GM19455 (cell line): ENCODE data around the gene MFAP1.
A peak's percentile ranks its signal among the peaks of the same experiment; 100 is the strongest.
"Not testable (repeated sequence)": the region's sequence is repeated elsewhere in the genome, so short reads cannot be mapped to it uniquely, and the experiment has no call there.

Experiments used
- ATAC-seq: cut with Tn5 transposase; IDR thresholded peaks from one replicate; pipeline ENCODE4 v1.9.1; 2021; ENCODE audit not compliant: unreplicated experiment

Gene MFAP1, protein sequence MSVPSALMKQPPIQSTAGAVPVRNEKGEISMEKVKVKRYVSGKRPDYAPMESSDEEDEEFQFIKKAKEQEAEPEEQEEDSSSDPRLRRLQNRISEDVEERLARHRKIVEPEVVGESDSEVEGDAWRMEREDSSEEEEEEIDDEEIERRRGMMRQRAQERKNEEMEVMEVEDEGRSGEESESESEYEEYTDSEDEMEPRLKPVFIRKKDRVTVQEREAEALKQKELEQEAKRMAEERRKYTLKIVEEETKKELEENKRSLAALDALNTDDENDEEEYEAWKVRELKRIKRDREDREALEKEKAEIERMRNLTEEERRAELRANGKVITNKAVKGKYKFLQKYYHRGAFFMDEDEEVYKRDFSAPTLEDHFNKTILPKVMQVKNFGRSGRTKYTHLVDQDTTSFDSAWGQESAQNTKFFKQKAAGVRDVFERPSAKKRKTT

DNA sequence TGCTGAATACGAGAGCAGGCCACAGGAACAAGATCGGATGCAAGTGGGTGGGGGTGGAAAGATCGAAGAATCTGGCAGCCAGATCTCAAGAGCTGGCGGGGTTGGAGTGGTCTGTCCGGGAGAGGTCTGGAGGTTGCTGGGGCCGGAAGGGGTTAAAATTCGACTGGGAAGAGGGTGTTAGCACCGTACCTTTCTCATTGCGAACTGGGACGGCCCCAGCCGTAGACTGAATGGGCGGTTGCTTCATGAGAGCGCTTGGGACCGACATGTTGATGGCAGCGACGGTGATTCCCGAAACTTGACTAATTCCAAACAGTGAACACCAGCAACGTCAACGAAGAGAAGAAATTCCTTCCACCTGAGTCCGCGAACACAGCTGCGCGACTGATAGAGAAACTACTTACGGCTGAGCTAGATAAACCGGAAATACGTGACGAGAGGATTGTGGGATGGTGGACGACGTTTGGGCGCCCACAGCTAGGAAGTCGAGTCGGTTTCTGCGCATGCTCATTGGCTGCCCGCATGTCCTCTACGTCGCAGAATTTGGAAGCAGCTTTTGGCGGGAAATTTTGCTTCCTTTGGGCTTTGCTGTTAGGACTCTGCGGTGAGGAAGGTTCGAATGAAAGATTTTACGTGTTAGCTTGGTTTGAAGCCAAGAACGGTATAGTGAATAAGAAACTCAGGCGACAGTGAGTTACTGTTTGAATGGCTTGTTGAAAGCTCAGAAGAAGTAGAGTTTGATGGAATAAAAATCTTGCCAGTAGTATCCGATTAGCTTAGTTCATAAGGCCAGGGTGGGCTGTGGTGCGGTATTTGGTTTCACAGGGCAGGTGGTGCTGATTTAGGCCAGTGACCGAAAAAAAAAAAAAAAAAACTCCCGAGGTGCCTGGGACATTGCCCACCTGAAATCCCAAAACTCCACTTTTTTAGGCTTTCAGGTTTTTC lies at the start of gene MFAP1:
MFAP1 (minus strand) TSS at position 389 of the 945 bp plus-strand sequence; CDS start at position 268, 121 bp downstream.
- peak; percentile 67 for ATAC-seq

DNA sequence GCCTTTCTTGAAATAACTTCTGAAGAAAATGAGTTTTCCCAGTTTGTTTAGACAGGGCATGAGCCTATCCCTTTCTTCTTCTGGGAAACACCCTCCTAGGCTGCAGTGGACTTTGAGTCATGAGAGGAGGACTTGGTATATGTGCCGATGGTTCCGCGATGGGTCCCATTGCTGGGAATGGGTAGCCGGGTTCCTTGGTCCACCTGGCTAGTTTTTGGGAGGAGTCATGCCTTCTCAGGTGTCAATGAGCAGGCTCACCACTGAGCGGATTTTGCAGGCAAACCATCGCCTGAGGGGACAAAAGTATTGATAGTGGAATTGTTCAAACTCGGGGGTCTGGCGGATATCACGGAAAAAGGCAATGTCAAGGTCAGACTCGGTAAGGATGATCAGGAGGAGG lies 49.2 kb upstream of the MFAP1 start:
- no peak for ATAC-seq

DNA sequence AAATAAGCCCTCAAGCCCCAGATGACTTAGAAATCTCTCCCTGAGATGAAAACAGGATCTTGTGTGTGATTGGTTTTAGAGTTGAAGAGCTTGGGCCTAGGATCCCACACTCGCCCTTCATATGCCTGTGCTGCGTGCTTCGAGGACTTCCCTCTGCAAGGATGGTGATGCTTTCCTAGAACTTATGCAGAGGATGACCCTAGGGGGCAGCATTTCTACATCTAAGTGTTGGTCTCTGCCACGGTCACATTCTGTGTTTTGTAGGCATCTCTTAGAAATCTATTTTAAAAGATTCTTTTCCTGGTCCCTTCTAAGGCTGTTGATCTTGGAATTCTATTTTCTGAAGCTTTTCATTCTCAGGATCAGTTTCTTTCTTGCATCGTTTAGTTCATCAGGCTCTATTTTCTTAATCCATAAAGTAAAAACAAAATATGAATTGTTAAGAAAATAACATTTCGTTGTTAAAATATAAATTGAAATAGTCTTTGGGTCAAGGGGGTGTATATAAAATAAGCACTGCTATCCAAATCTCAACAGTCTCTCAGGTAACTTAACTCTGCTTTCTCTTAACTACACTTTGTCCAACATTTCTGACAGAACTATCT lies 48.0 kb upstream of the MFAP1 start:
- ATAC-seq: no peak

DNA sequence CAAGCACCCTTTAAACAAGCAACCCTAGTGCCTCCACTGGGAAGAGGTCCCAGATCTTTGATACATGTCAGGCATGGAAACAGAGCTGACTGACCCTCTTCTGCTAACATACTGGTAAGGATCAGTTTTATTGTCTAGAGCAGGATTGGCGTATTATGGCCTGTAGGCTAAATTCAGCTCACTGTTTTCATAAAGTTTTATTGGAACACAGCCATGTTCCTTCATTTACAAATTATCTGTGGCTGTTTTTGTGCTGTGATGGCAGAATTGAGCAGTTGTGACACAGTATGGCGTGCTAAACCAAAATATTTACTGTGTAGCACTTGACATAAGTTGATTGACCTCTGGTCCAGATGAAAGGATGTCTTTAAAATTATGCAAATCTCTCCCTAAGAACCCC lies 47.3 kb upstream of the MFAP1 start:
- ATAC-seq: no peak

DNA sequence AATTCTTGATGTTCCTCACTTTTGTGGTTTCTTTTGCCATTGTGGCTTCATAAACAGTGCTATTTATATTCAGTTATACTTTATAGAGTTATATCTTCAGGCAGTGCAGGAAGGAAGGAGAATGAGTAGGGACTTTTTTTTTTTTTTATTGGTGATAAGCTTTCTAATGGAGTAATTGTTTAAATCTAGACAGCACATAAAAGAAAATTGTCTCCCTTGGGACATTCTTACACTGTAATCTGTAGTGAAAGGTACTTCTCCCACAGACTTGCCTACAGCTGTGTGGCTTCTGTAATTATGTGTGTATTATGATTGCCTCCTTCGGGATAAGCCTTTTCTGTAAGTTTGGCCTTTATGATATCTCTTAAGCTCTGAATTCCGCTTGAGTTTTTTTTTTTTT lies 43.9 kb upstream of the MFAP1 start:
- no peak for ATAC-seq

DNA sequence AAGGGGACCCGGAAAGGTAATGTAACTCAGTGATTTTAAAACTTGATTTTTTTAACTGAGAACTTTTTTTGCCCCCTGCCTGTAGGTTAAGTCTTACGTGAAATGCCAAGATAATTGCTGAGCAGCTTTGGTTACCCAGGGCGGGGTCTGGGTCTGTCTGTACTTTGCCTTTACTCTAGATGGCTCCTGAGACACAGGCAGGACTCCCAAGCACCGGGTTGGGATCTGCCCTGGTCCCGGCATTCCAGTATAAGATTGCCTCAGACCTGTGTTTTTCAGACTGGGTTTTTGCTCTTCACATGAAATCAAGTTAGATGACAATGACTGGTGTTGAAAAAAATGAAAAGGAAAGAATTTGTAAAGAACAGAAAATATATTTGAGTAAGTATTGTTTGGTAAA lies 42.6 kb upstream of the MFAP1 start:
- no peak for ATAC-seq

DNA sequence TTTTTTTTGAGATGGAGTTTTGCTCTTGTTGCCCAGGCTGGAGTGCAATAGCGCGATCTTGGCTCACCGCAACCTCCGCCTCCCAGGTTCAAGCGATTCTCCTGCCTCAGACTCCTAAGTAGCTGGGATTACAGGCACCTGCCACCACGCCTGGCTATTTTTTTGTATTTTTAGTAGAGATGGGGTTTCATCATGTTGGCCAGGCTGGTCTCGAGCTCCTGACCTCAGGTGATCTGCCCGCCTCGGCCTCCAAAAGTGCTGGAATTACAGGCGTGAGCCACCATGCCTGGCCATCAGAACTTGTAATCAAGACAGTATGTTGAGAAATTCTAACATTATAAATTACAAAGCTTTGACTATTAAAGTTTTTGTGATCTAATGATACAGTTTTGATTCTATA lies 42.1 kb upstream of the MFAP1 start:
- not testable (repeated sequence) for ATAC-seq

DNA sequence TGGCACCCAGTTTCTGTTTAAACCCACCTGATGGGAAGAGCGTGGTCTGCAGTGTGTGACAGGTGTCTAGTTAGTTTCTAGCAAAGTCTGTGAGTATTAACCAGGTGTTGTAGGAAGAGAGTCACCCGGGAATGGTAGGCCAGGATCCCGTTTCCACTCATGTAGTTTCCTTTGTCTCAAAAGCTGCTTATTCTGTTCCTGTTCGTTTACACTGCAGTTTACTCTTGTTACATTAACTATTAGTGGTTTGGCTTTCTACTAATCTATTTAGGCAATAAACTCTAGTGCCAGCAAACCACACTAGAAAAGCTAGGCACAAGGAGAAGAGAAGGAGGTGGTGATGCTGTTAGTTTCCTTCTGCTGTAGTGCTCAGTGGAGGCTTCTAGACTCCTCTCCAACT lies 35.1 kb upstream of the MFAP1 start:
- ATAC-seq: no peak

DNA sequence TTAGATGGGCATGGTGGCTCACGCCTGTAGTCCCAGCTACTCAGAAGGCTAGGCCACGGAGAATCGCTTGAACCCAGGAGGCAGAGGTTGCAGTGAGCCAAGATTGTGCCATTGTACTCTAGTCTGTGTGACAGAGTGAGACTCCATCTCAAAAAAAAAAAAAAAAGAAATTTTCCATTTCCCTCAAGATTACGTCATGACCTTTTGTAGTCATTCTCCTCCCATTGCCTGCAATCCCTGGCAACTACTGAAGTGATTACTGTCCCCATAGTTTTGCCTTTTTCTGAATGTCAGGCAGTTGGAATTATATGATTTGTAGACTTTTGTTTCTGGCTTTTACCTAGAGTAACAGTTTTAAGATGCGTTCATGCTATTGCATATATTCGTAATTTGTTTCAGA lies 30.3 kb upstream of the MFAP1 start:
- ATAC-seq: no peak

DNA sequence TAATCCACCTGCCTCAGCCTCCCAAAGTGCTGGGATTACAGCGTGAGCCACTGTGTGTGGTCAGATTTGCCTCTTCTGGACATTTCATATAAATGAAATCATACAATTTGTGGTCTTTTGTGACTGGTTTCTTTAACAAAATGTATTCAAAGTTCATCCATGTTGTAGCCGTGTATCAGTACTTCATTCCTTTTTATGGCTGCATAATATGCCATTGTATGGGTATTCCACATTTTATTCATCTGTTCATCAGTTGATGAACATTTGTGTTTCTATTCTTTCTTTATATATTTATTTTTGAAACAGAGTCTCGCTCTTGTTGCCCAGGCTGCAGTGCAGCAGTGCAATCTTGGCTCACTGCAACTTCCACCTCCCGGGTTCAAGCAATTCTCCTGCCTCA lies 28.1 kb upstream of the MFAP1 start:
- no peak for ATAC-seq

DNA sequence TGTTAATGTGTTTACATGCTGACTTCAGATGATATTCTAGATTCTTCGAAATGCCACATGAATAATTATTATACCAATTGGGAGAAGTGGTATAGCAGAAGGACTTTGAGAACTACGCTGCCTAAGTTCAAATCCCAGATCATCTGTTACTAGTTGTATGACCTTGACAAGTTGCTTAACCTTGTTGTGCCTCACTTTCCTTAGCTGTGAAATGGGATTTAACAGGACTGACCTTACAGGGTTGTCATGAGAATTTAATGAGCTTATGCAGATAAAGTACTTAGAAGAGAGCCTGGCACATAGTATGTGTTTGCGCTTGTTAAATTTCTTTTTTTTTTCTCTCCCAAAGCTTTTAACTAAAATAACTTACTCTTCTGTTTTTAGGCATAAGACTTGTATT lies 26.8 kb upstream of the MFAP1 start:
- no peak for ATAC-seq

DNA sequence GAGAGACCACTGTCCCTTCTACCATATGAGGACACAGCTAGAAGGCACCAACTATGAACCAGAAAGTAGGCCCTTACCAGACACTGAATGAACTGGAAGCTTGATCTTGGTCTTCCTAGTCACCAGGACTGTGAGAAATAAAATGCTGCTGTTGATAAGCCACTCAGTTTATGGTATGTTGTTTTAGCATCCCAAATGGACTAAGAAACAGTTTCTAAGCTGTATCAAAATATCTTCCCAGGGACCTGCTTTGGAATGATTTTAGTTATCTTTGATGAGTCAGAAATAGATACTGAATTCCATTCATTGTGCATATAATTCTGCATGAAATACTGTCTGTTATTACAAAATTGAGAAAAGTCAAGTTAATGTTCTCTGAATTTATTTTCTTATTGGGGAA lies 20.9 kb upstream of the MFAP1 start:
- no peak for ATAC-seq

DNA sequence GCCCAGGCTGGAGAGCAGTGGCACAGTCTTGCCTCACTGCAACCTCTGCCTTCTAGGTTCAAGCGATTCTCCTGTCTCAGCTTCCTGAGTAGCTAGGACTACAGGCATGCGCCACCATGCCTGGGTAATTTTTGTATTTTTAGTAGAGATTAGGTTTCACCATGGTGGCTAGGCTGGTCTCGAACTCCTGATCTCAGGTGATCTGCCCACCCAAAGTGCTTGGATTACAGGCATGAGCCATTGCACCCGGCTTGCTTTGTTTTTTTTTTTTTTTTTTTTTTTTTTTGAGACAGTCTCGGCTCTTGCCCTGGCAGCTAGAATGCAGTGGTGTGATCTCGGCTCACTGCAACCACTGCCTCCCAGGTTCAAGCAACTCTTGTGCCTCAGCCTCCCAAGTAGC lies 8.0 kb upstream of the MFAP1 start:
- not testable (repeated sequence) for ATAC-seq

DNA sequence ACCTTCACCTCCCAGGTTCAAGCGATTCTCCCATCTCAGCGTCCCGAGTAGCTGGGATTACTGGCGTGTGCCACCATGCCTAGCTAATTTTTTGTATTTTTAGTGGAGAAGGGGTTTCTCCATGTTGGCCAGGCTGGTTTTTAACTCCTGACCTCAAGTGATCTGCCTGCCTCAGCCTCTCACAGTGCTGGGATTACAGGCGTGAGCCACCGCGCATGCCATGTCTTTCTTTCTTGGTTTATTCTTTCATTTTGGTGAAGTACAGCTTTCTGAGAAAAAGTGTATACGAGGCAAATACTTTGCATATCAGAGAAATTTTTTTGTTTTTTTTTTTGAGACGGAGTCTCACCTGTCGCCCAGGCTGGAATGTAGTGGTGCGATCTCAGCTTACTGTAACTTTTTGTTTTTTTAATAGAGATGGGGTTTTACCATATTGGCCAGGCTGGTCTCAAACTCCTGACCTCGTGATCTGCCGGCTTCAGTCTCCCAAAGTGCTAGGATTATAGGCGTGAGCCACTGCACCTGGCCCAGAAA lies 7.1 kb upstream of the MFAP1 start:
- ATAC-seq: not testable (repeated sequence)

DNA sequence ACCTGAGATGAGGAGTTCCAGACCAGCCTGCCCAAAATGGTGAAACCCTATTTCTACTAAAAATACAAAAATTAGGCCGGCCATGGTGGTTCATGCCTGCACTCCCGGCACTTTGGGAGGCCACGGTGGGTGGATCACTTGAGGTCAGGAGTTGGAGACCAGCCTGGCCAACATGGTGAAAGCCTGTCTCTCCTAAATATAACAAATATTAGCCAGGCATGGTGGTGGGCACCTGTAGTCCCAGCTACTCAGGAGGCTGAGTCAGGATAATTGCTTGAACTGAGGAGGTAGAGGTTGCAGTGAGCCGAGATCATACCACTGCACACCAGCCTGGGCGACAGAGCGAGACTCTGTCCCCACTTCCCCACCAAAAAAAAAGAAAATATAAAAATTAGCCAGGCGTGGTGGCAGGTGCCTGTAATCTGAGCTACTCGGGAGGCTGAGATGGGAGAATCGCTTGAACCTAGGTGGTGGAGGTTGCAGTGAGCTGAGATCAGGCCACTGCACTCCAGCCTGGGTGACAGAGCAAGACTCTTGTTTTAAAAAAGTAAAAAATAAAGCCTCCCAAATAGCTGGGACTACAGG lies 6.3 kb upstream of the MFAP1 start:
- not testable (repeated sequence) for ATAC-seq

DNA sequence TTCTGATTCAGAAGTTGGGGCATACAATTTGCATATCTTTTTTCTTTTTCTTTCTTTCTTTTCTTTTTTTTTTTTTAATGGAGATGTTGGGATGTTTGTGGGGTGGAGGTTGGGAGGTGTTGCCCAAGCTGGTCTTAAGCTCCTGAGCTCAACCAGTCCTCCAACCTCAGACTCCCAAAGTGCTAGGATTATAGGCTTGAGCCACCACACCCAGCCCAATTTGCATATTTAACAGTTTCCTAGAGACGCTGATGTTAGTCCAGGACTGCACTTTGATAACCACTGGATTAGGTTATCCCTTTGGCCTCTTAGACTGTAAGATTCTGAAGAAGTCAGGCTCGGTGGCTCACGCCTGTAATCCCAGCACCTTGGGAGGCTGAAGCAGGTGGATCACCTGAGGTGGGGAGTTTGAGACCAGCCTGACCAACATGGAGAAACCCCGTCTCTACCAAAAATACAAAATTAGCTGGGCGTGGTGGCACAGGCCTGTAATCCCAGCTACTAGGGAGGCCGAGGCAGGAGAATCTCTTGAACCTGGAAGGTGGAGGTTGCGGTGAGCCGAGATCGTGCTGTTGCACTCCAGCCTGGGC lies 5.6 kb upstream of the MFAP1 start:
- ATAC-seq: not testable (repeated sequence)

DNA sequence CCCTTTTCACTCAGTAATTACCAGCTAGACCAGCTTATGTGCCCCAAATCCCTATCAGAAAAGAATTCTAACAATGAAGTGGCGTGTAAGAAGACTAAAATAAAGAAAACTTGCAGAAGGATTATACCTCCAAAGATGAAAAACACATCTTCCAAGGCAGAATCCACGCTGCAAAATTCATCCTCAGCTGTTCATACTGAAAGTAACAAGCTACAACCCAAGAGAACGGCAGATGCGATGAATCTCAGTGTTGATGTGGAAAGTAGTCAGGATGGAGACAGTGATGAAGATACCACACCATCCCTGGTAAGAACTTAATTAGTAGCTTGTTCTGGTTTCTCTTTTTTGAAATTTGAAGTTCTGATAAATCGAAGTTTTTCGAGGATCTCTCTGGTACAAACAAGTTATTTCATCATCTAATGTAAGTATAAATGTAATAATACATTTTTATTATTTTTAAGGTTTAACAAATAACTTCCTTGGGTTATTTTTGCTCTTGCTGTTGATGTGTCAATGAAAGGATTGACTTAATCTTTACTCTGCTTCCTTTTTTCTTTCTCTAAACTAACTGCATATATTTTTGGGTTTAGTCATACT lies 3.7 kb upstream of the MFAP1 start:
- no peak for ATAC-seq

DNA sequence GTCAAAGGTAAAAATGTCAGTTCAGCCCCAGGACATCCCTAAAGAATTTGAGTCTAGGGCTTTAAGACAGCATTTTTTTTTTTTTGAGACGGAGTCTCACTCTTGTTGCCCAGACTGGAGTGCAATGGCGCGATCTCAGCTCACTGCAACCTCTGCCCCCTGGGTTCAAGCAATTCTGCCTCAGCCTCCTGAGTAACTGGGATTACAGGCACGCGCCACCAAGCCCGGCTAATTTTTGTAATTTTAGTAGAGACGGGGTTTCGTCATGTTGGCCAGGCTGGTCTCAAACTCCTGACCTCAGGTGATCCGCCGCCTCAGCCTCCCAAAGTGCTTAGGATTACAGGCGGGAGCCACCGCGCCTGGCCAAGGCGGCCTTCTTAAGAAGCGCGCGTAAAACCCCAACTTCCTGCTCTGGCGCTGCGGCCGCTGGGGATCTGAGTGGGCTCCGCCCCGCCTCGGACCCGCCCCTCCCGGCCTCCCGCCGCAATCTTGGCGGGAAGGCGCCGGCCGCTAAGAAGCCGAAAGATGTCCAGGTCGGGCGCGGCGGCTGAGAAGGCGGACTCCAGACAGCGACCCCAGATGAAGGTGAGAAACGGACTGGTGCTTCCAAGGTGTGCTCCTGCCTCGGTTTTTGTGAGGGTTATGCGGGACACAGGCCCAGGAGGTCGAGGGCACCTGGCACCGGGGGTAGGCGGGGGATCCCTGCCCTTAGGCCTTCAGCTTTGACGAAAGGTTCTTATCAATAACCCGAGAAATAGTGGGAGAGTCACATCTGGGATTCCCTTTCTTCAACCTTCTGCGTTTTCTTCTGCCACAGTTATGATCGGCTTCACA lies 2.2 kb upstream of the MFAP1 start, which contains the start of gene WDR76:
WDR76 (plus strand) TSS at position 495 of the 834 bp plus-strand sequence; CDS start at position 526, 31 bp downstream.
- peak; percentile 57 for ATAC-seq

DNA sequence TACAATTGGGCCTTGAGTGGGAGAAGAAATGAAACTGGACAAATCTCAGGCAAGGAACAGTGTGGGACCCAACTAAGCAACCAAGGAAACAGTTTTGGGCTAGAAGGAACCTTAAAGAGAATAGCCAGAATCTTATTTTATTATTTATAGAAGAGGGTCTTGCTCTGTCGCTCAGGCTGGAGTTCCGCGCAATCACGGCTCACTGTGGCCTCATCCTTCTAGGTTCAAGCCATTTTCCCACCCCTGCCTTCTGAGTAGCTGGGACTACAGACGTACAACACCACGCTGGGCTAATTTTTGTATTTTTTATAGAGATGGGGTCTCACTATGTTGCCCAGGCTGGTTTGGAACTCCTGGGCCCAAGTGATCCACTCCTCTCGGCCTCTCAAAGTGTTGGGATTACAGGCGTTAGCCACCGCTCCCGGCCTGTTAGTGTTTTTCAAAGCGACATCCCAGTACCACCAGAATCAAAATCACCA lies 1.6 kb upstream of the MFAP1 start:
- ATAC-seq: no peak
